NCI-H774 (cell line): ENCODE measurements around the gene MIEF2.
A peak's percentile ranks its signal among the peaks of the same experiment; 100 is the strongest.

ENCODE experiments used
- DNase-seq: peaks from one replicate; lab custom pipeline; 2025; lab: John Stamatoyannopoulos, UW

The MIEF2 gene

DNA sequence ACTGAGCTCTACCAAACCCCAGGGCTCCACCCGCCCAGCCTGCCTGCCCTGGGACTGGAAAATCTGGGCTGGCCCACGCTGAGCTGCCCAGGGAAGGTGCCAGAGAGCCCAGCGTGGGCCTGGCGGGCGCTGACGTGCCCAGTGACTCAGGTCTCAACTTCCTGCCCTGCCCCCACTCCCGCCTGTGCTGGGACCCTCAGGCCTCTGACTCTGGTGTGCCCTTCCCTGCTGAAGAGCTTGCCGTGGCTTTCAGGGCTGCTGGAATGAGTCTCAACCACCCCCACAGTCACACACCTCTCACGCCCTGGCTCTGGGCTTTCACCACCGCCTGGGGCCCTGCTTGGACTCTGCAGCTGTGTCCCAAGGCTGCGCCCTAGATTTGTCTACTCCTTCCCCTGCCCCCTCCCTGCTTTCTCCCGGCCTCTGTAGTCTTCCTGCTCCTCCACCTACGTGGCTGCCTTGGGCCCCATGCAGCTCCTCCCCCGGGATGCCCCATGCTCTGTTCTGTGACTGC, 24.7 kb upstream of the MIEF2 start:
- no peak for DNase-seq

GRCh38 chr17:18236494-18236893, 24.0 kb upstream of the MIEF2 start:
- DNase-seq, result no peak

DNA sequence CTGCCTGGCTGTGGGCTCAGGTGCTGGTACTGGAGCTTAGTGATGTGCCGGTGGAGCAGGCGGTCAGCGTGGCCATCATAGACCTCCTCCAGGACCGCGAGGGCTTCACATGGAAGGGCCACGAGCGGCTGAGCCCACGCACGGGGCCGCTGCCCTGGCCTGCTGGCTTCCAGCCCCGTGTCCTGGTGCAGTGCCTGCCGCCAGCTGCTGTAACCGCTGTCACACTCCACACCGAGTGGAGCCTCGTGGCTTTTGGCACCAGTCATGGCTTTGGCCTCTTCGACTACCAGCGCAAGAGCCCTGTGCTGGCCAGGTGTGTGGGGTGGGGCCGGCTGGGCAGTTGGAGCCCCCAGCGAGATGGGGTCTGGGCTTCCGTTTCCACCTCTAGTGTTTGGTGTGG, 23.0 kb upstream of the MIEF2 start:
- no peak for DNase-seq

GRCh38 chr17:18238299-18238698, 22.2 kb upstream of the MIEF2 start:
- DNase-seq, result no peak

GRCh38 chr17:18240449-18240848, 20.0 kb upstream of the MIEF2 start:
- DNase-seq, result no peak

DNA sequence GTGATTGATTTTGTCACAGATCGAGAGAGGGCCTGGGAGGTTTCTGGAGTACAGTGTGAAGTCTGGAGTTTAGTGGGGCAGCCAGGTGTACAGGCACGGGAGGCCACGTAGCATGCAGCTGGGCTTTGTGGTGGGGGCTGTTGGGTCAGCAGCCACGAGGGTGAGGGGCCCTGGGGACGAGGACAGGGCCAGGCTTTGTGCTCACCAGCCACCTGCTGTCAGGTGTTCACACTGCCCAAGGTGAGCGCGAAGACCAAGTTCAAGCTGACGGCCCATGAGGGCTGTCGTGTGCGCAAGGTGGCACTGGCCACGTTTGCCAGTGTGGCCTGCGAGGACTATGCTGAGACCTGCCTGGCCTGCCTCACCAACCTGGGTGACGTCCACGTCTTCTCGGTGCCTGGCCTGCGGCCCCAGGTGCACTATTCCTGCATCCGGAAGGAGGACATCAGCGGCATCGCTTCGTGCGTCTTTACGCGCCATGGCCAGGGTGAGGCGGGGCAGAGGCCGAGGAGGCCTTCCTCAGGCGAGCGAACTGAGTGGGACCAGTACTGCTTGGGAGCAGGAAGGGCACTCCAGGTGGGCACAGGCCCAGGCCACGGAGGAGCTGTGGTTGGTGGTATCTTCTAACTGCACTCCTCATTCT, 19.1 kb upstream of the MIEF2 start:
- DNase-seq, result no peak

- no peak for DNase-seq
Measured at GRCh38 chr17:18245038-18245776, 15.3 kb upstream of the MIEF2 start.

GRCh38 chr17:18246109-18246725, 14.2 kb upstream of the MIEF2 start:
- no peak for DNase-seq

DNA sequence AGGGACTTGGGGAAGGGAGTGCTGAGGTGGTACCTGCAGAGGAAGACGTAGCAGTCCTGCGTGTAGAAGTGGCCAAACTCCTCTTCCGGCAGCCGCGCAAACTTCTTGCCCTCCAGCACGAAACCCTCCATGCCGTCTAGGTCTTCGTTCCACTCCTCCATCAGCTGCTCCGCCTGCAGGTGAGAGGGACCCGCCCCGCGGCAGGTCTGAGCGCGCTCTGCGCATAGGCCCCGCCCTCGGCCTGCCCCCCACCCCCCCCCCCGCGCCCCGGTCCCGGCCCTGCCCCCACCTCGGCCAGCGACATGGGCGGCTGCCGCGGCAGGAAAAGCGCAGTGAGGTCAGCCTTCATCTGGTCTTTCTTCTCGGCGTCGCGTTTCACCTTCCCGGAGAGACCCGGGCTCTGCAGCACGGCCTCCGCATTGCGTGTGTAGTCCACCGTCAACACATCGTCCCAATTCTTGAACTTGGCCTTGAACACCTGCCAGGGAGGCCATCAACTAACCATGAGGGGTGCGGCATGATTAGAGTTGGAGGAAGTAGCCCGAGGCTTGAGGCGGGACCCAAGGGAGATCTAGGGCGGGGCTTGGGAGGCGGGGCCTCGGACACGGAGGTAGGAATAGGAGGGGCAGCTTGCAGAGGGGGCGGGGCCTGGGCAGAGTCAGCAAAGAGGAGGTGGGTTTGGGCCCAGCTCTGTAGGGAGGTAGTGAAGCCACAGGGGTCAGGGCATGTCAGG, 13.4 kb upstream of the MIEF2 start:
- peak; percentile 49 for DNase-seq

DNA sequence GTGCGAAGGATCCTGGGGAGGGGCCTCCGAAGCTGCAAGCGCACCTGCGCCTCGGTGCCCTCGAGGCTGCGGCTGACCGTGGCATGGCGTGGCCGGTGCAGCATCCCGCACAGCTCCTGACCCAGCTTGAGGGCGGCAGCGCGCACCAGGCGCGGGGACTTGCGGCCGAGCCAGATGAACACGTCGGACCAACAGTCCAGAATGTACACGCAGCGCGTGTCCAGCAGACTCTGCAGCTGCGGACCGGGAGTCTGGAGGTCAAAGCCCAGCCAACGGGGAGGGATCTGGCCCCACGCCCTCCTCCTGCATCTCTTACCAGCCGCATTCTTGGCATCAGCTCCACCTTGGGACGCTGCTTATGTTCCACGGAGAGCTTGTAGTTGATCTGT, 12.9 kb upstream of the MIEF2 start:
- DNase-seq, result no peak

DNA sequence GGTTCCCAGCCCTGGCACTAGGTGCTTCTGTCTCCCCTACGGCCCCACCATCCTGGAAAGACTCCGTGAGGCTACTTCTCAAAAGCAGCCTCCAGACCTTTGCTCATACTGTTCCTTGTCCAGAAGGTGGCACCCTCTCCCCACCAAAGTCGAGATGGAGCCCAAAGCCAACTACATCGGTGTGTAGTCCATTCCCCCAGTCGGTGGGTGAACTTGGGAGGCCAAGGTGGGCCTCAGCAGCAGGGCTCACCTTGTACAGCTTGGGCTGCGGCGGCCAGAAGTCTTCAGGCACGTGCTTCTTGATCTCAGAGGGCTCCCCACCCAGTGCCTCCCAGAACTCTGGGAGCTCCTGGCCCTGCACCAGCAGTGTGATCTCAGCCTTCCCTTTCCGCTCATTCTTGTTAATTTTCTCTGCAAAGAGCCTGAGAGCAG, 12.1 kb upstream of the MIEF2 start:
- DNase-seq, result peak; percentile 10

- DNase-seq, result no peak
Measured at GRCh38 chr17:18248811-18249210, 11.7 kb upstream of the MIEF2 start.

- peak; percentile 0 for DNase-seq
Measured at GRCh38 chr17:18250259-18250658, 10.2 kb upstream of the MIEF2 start.

GRCh38 chr17:18250708-18251107, 9.8 kb upstream of the MIEF2 start:
- DNase-seq, result no peak

GRCh38 chr17:18251204-18251603, 9.3 kb upstream of the MIEF2 start:
- no peak for DNase-seq

DNA sequence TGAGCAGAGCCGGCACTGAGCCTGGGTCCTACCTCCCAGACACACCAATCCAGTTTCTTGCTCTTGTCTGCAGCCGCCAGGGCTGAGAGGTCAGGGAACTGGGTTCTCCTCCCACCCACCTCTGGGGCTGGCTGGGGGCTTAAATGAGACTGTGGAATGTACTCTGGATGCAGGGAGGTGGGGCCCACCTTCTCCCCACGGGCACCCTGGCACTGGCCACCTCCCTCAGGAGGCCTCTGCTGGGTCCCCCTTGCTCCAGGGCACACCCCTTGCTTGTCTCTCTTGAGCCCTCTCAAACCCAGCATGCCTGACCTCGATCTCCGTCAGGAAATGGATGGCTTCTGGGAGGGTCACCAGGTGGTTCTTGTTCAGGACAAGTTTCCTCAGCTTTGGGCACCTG, 8.3 kb upstream of the MIEF2 start:
- no peak for DNase-seq

- no peak for DNase-seq
Measured at GRCh38 chr17:18253187-18253884, 7.1 kb upstream of the MIEF2 start.

- DNase-seq, result no peak
Measured at GRCh38 chr17:18253947-18254821, 6.3 kb upstream of the MIEF2 start.

GRCh38 chr17:18254888-18255649, 5.4 kb upstream of the MIEF2 start:
- no peak for DNase-seq

DNA sequence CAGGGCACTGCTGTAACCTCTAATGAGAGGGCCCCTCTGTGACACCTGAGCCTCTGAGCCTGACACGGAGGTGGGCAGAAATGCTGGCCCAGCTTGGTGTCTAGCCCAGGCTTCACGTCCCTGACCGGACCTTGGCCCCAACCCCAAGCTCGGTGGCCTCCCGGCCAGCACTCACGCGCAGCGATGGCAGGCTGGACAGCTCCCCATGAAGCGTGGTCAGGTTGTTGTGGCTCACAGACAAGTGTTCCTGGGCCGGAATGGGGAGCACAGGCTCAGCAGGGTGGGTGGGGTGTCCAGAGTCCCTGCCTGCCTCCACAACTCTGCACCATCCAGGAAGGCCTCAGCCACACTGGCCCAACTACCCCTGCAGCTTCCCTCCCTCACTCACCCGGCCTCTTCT, 4.1 kb upstream of the MIEF2 start:
- DNase-seq, result no peak
